ENCODE data around the gene P2RY13. TPM values are rescaled to one million over a fixed set of nuclear protein-coding genes. Genes with fewer than 3 reads are reported as not detected.

P2RY13 gene
- total and polyA plus RNA-seq, 4 donors: 2.2 to 15.8 (median 4.9) TPM

GRCh38 chr3:151297429-151297828, 31.9 kb downstream of the P2RY13 start:
- no peak for ATAC-seq (ENCODE audit: insufficient read depth, low FRiP score)
- H3K27me3 ChIP-seq (ENCODE audit: control insufficient read depth in 3 of 3, insufficient read depth in 3 of 3, low read length in 2 of 3): no peaks in the 10 kb centered on the region

GRCh38 chr3:151296226-151296625, 33.1 kb downstream of the P2RY13 start:
- no peak for ATAC-seq (ENCODE audit: insufficient read depth, low FRiP score)
- WGBS, 2 donors: 71 to 97% methylated on average over 3 of the region's 3 CpGs
- Histone ChIP-seq H3K36me3 (ENCODE audit: control insufficient read depth in 4 of 4, insufficient read depth in 4 of 4, low read length in 4 of 4) (no peaks in the 10 kb centered on the region), H3K9me3 (ENCODE audit: control insufficient read depth in 4 of 4, insufficient read depth in 3 of 4, low read length in 3 of 4) (no peaks in the 10 kb centered on the region), H3K27ac (ENCODE audit: low read depth in 1 of 2, low read length in 1 of 2) (no peak overlapping the region), H3K27me3 (ENCODE audit: control insufficient read depth in 3 of 3, insufficient read depth in 3 of 3, low read length in 2 of 3) (no peaks in the 10 kb centered on the region), H3K4me3 (no peak overlapping the region), H3K4me1 (ENCODE audit: control insufficient read depth in 5 of 5, insufficient read depth in 5 of 5, low read length in 5 of 5) (no peaks in the 10 kb centered on the region), H3K9ac (ENCODE audit: insufficient read depth in 1 of 2, low read length in 2 of 2) (no peak overlapping the region)
- no peak for TF ChIP-seq CTCF (IDR thresholded peaks at IDR 0.05; ENCODE audit: control extremely low read depth, extremely low read depth)
- no peak for DNase-seq

More at GRCh38 chr3:151297429-151297828, 31.9 kb downstream of the P2RY13 start:
- Histone ChIP-seq H3K27ac (ENCODE audit: low read depth in 1 of 2, low read length in 1 of 2) (no peak overlapping the region), H3K36me3 (ENCODE audit: control insufficient read depth in 4 of 4, insufficient read depth in 4 of 4, low read length in 4 of 4) (no peaks in the 10 kb centered on the region), H3K4me1 (ENCODE audit: control insufficient read depth in 5 of 5, insufficient read depth in 5 of 5, low read length in 5 of 5) (no peaks in the 10 kb centered on the region), H3K9me3 (ENCODE audit: control insufficient read depth in 4 of 4, insufficient read depth in 3 of 4, low read length in 3 of 4) (no peaks in the 10 kb centered on the region), H3K4me3 (no peak overlapping the region), H3K9ac (ENCODE audit: insufficient read depth in 1 of 2, low read length in 2 of 2) (no peak overlapping the region)
- DNase-seq: no peak
- WGBS, 2 donors: 42 to 71% methylated on average over 2 of the region's 2 CpGs
- no peak for TF ChIP-seq CTCF (IDR thresholded peaks at IDR 0.05; ENCODE audit: control extremely low read depth, extremely low read depth)

GRCh38 chr3:151293127-151293526, 36.2 kb downstream of the P2RY13 start:
- Histone ChIP-seq H3K9ac (ENCODE audit: insufficient read depth in 1 of 2, low read length in 2 of 2) (no peak overlapping the region), H3K27me3 (ENCODE audit: control insufficient read depth in 3 of 3, insufficient read depth in 3 of 3, low read length in 2 of 3) (no peaks in the 10 kb centered on the region), H3K4me1 (ENCODE audit: control insufficient read depth in 5 of 5, insufficient read depth in 5 of 5, low read length in 5 of 5) (no peaks in the 10 kb centered on the region), H3K9me3 (ENCODE audit: control insufficient read depth in 4 of 4, insufficient read depth in 3 of 4, low read length in 3 of 4) (no peaks in the 10 kb centered on the region), H3K27ac (ENCODE audit: low read depth in 1 of 2, low read length in 1 of 2) (no peak overlapping the region), H3K36me3 (ENCODE audit: control insufficient read depth in 4 of 4, insufficient read depth in 4 of 4, low read length in 4 of 4) (no peaks in the 10 kb centered on the region), H3K4me3 (no peak overlapping the region)
- TF ChIP-seq CTCF (IDR thresholded peaks at IDR 0.05; ENCODE audit: control extremely low read depth, extremely low read depth): no peak
- WGBS, 2 donors: 85 to 90% methylated on average over 6 of the region's 6 CpGs
- ATAC-seq (ENCODE audit: insufficient read depth, low FRiP score): no peak
- DNase-seq: no peak

- Histone ChIP-seq H3K27me3 (ENCODE audit: control insufficient read depth in 3 of 3, insufficient read depth in 3 of 3, low read length in 2 of 3) (no peaks in the 10 kb centered on the region), H3K9me3 (ENCODE audit: control insufficient read depth in 4 of 4, insufficient read depth in 3 of 4, low read length in 3 of 4) (no peaks in the 10 kb centered on the region), H3K36me3 (ENCODE audit: control insufficient read depth in 4 of 4, insufficient read depth in 4 of 4, low read length in 4 of 4) (no peaks in the 10 kb centered on the region), H3K27ac (ENCODE audit: low read depth in 1 of 2, low read length in 1 of 2) (no peak overlapping the region), H3K4me3 (no peak overlapping the region), H3K9ac (ENCODE audit: insufficient read depth in 1 of 2, low read length in 2 of 2) (no peak overlapping the region), H3K4me1 (ENCODE audit: control insufficient read depth in 5 of 5, insufficient read depth in 5 of 5, low read length in 5 of 5) (no peaks in the 10 kb centered on the region)
- 50 to 69% methylated on average over 3 of the region's 3 CpGs for WGBS, 2 donors
- no peak for TF ChIP-seq CTCF (IDR thresholded peaks at IDR 0.05; ENCODE audit: control extremely low read depth, extremely low read depth)
- ATAC-seq (ENCODE audit: insufficient read depth, low FRiP score) (no peak), DNase-seq (peak in 1 of 3 donors; percentile 38)
These were observed 38.7 kb downstream of the P2RY13 start for GRCh38 chr3:151290673-151291072.
